Smooth muscle cell (in vitro differentiated cells): ENCODE results near the gene CSNK1G3. TPM values are rescaled to one million over a fixed set of nuclear protein-coding genes. Genes with fewer than 3 reads are reported as not detected.

Experiments
- DNase-seq: peaks from one replicate; lab custom pipeline; 2025; ENCODE audit not compliant: unreplicated experiment; lab: John Stamatoyannopoulos, UW
- H2AFZ ChIP-seq: fragments of 200-600 bp; sonication (generic); 2 replicates; pipeline ENCODE4 v1.6.0; 2016; ENCODE audit warnings: antibody characterized with exemption, low read depth, mild to moderate bottlenecking
- H3F3A ChIP-seq: fragments of 200-600 bp; sonication (generic); 2 replicates; pipeline ENCODE4 v1.6.0; 2017; ENCODE audit warnings: antibody characterized with exemption, low read depth
- H3K27ac ChIP-seq: fragments of 200-600 bp; sonication (generic); 2 replicates; pipeline ENCODE4 v1.5.1; 2016; ENCODE audit warnings: low read depth, mild to moderate bottlenecking
- H3K27me3 ChIP-seq: fragments of 200-600 bp; sonication (generic); 2 replicates; pipeline ENCODE4 v1.6.1; 2016; ENCODE audit warnings: low read depth, mild to moderate bottlenecking
- H3K36me3 ChIP-seq: fragments of 200-600 bp; sonication (generic); 2 replicates; pipeline ENCODE4 v1.5.1; 2016; ENCODE audit warnings: low read depth
- H3K4me1 ChIP-seq: fragments of 200-600 bp; sonication (generic); 2 replicates; pipeline ENCODE4 v1.5.1; 2016; ENCODE audit warnings: low read depth
- H3K4me2 ChIP-seq: fragments of 200-600 bp; sonication (generic); 2 replicates; pipeline ENCODE4 v1.6.0; 2016; ENCODE audit warnings: mild to moderate bottlenecking
- H3K4me3 ChIP-seq: fragments of 200-600 bp; sonication (generic); 2 replicates; pipeline ENCODE4 v1.5.1; 2016; ENCODE audit warnings: mild to moderate bottlenecking
- H3K79me2 ChIP-seq: fragments of 200-600 bp; sonication (generic); 2 replicates; pipeline ENCODE4 v1.6.0; 2016; ENCODE audit warnings: low read depth, mild to moderate bottlenecking
- H3K9ac ChIP-seq: fragments of 200-600 bp; sonication (generic); 2 replicates; pipeline ENCODE4 v1.6.0; 2016; ENCODE audit warnings: low read depth
- H3K9me3 ChIP-seq: fragments of 200-600 bp; sonication (generic); replicated peaks from 2 replicates; pipeline ENCODE4 v1.5.1; 2016; ENCODE audit warnings: low read depth
- H4K20me1 ChIP-seq: fragments of 200-600 bp; sonication (generic); 2 replicates; pipeline ENCODE4 v1.6.0; 2016; ENCODE audit warnings: low read depth
- CTCF ChIP-seq: fragments of 200-600 bp; sonication (generic); IDR thresholded peaks from 2 replicates; pipeline ENCODE4 v1.5.1; 2017; ENCODE audit warnings: borderline replicate concordance, mild to moderate bottlenecking, antibody characterized with exemption; ENCODE audit not compliant: insufficient read depth, poor library complexity, severe bottlenecking
- WGBS: methylation state at CpG from one replicate; pipeline ENCODE4 v1.1.7; 2016; ENCODE audit warnings: low lambda C conversion rate; 5-methylcytosine and 5-hydroxymethylcytosine counted together
- polyA plus RNA-seq: library from polyadenylated mRNA; unstranded; fragments of >200 nt; fragmentation: Nextera tagmentation; extraction: Ambion mirVana; gene quantifications from 2 replicates; pipeline ENCODE4 v1.2.1, GENCODE V29; 2016
- total RNA-seq: library from RNA; depleted of rRNA; stranded (reverse); fragments of >200 nt; gene quantifications from 2 replicates; pipeline ENCODE4 v1.2.3, GENCODE V29; 2014

Gene CSNK1G3
- total and polyA plus RNA-seq, 2 experiments from 2014 or later, result 25.9 to 68.3 TPM

DNA sequence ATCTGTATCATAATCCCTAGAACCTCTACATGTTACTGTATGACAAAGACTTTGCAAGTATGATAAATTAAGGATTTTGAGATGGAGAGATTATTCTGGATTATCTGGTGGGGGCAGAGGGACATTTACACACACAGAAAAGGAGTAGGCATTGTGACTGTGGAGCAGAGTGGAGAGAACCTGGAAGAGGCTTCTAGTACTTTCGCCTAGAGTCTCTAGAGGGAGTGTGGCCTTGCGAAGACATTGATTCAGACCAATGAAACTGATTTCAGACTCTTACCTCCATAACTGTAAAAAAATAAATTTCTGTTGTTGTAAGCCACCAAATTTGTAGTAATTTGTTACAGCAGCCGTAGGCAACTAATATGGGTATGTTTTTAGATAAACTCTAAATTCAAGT is 45.9 kb downstream of the CSNK1G3 start:
- no peak for DNase-seq
- no peak for TF ChIP-seq CTCF
- H3K4me1 ChIP-seq, result no peaks in the 10 kb centered on the region
- no peak overlapping the region for H3K4me3 ChIP-seq
- H4K20me1 ChIP-seq, result peaks cover 49% of the 10 kb centered on the region
- peaks cover 4% of the 10 kb centered on the region for H3K36me3 ChIP-seq
- H3K9me3 ChIP-seq, result no peaks in the 10 kb centered on the region
- H3K4me2 ChIP-seq, result no peak overlapping the region
- no peaks in the 10 kb centered on the region for H3F3A ChIP-seq
- H3K79me2 ChIP-seq, result peaks cover 20% of the 10 kb centered on the region
- no peak overlapping the region for H3K27ac ChIP-seq
- H3K27me3 ChIP-seq, result no peaks in the 10 kb centered on the region
- 97% methylated on average over 3 of the region's 3 CpGs for WGBS
- H3K9ac ChIP-seq, result no peak overlapping the region
- H2AFZ ChIP-seq, result no peak overlapping the region

GRCh38 chr5:123558762-123559433 is 46.9 kb downstream of the CSNK1G3 start:
- Histone ChIP-seq H3K4me1 (no peaks in the 10 kb centered on the region), H4K20me1 (peaks cover 51% of the 10 kb centered on the region), H3K27ac (no peak overlapping the region), H3K79me2 (peaks cover 23% of the 10 kb centered on the region), H3K27me3 (no peaks in the 10 kb centered on the region), H3K4me3 (no peak overlapping the region), H3K36me3 (peaks cover 4% of the 10 kb centered on the region), H3F3A (no peaks in the 10 kb centered on the region), H3K9me3 (no peaks in the 10 kb centered on the region), H3K4me2 (no peak overlapping the region), H3K9ac (no peak overlapping the region), H2AFZ (no peak overlapping the region)
- DNase-seq, result no peak
- no peak for TF ChIP-seq CTCF
- 94% methylated on average over 5 of the region's 5 CpGs for WGBS

- H3K4me3 ChIP-seq, result no peak overlapping the region
- H3K4me2 ChIP-seq, result no peak overlapping the region
- no peaks in the 10 kb centered on the region for H3K4me1 ChIP-seq
- no peak overlapping the region for H3K27ac ChIP-seq
- H3K9ac ChIP-seq, result no peak overlapping the region
- H3K36me3 ChIP-seq, result peaks cover 4% of the 10 kb centered on the region
- TF ChIP-seq CTCF, result no peak
- H3K79me2 ChIP-seq, result peaks cover 28% of the 10 kb centered on the region
- no peaks in the 10 kb centered on the region for H3K27me3 ChIP-seq
- H4K20me1 ChIP-seq, result peaks cover 56% of the 10 kb centered on the region
- 97% methylated on average over 1 of the region's 1 CpG for WGBS
- no peaks in the 10 kb centered on the region for H3K9me3 ChIP-seq
- no peak overlapping the region for H2AFZ ChIP-seq
- DNase-seq, result no peak
- no peaks in the 10 kb centered on the region for H3F3A ChIP-seq
These were observed 47.4 kb downstream of the CSNK1G3 start for GRCh38 chr5:123559434-123559775.

DNA sequence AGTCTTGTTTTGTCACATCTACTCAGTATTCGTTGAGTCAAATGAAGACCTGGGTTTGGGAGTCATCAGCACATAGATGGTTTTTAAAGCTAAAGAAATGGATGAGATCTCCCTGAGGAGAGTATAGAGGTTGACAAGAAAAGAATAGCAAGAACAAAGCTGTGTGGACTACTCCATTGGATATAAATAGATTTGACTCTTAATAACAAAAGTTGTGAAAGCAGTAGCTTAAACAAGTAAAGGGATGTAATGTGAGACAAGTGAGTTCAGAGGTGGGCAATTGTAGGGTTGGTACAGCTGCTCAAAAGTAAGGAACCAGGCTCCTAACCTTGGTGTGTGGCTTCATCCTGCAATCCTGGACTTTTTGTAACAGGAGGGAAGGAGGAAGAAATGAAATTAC is 49.3 kb downstream of the CSNK1G3 start:
- Histone ChIP-seq H3K36me3 (peaks cover 4% of the 10 kb centered on the region), H3K4me3 (no peak overlapping the region), H4K20me1 (peaks cover 44% of the 10 kb centered on the region), H3K9me3 (no peaks in the 10 kb centered on the region), H3K9ac (no peak overlapping the region), H3K4me1 (no peaks in the 10 kb centered on the region), H3K27me3 (no peaks in the 10 kb centered on the region), H3K79me2 (peaks cover 25% of the 10 kb centered on the region), H3K4me2 (no peak overlapping the region), H3F3A (no peaks in the 10 kb centered on the region), H2AFZ (no peak overlapping the region), H3K27ac (no peak overlapping the region)
- WGBS, result 95% methylated on average over 1 of the region's 1 CpG
- DNase-seq, result no peak
- TF ChIP-seq CTCF, result no peak
